ENCODE results near the gene SLC35E2B. TPM values are rescaled to one million over a fixed set of nuclear protein-coding genes. Genes with fewer than 3 reads are reported as not detected.
A peak's percentile ranks its signal among the peaks of the same experiment; 100 is the strongest.

Gene SLC35E2B
- total RNA-seq, 1 donor from 2014 or later, result 52.7 TPM

DNA sequence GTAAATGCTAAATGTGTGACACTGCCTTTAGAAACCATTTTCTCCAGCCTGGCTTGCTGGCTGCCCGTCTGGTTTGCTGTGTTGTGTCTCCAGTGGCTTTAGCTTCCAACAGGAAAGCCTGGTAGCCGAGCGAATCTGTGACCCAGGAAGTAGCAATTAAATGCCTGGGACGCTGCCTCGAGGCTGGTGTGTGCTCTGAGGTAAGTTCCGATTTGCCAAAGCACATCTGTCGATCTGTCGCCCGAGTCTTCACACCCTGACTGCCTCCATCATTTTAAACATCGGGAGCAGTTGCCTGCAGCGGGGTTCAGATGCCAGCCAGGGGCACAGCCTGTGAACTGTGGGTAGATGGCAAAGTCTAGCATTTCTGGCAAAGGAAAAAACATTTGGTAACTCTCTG, 75.1 kb downstream of the SLC35E2B start:
- ATAC-seq, result no peak
- Histone ChIP-seq H3K4me1 (peaks cover 28% of the 10 kb centered on the region), H3K36me3 (peaks cover 14% of the 10 kb centered on the region), H3K9me3 (no peaks in the 10 kb centered on the region), H3K27ac (no peak overlapping the region), H3K27me3 (ENCODE audit: low read depth) (no peaks in the 10 kb centered on the region), H3K4me3 (no peak overlapping the region)
- DNase-seq, result no peak
- intact Hi-C loops (cut with DNase I), result no loop called here
- TF ChIP-seq CTCF (IDR thresholded peaks at IDR 0.05), result no peak

GRCh38 chr1:1616838-1617237, 75.8 kb downstream of the SLC35E2B start:
- H3K27ac ChIP-seq, result no peak overlapping the region
- no peaks in the 10 kb centered on the region for H3K9me3 ChIP-seq
- H3K4me3 ChIP-seq, result peak overlapping the region; percentile 96
- peaks cover 28% of the 10 kb centered on the region for H3K4me1 ChIP-seq
- no peaks in the 10 kb centered on the region for H3K27me3 ChIP-seq (ENCODE audit: low read depth)
- intact Hi-C loops (cut with DNase I), result no loop called here
- ATAC-seq, result no peak
- peaks cover 14% of the 10 kb centered on the region for H3K36me3 ChIP-seq
- no peak for DNase-seq
- TF ChIP-seq CTCF (IDR thresholded peaks at IDR 0.05), result no peak

- ATAC-seq, result peak; percentile 8 to 14
Measured at GRCh38 chr1:1616045-1616790, 76.4 kb downstream of the SLC35E2B start.

DNA sequence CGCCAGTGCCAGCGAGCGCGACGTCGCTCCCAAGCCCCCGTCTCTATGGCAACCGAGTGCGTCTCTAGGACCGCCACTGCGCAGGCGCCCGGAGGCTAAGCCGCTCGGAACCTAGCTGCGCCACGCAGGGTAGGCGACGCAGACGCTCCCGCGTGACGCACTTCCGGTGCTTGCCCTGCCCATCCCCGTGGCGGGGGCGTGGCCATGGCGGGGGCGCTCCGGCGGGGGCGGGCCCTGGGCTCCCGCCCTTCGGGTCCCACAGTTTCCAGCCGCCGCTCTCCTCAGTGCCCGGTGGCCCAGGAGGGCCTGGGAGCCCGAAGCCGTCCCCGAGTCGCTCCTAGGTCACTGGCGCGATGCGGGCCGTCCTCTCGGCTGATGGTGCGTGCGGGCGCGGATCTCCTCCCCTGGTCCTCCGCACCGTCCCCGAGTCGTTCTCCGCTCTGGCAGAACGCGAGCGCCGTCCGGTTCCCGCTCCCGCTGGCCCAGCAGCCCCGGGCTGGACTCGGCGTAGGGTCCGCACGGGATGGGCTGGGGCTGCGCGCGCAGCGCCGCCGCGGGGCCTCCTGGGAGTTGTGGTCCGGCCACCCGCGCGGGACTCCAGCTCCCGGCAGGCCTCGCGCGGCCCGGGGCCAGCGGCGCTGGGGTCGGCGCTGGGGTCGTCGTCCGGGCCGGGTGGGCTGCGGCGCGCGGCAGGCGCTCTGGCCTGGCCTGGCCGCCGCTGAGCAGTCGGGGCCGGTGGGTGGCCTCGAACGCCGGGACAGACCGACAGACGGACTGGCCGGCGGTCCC, 77.1 kb downstream of the SLC35E2B start, which contains the start of gene MIB2:
Gene MIB2, plus strand, starts transcription at position 245 of the 789 bp plus-strand sequence. CDS start 7,953 bp downstream, outside the sequence.
- peak; percentile 98 for DNase-seq
- peak within 1 kb of the TSS; percentile 96 for H3K4me3 ChIP-seq
- H3K4me1 ChIP-seq, result peaks cover 41% of the 10 kb centered on the region
- peak; percentile 93 to 96 for ATAC-seq
- H3K9me3 ChIP-seq, result no peaks in the 10 kb centered on the region
- H3K27ac ChIP-seq, result peak within 1 kb of the TSS; percentile 100
- intact Hi-C loops (cut with DNase I), result no loop called here
- H3K36me3 ChIP-seq, result peaks cover 14% of the 10 kb centered on the region
- no peak for TF ChIP-seq CTCF (IDR thresholded peaks at IDR 0.05)
- H3K27me3 ChIP-seq (ENCODE audit: low read depth), result no peaks in the 10 kb centered on the region

More at GRCh38 chr1:1616045-1616790, 76.4 kb downstream of the SLC35E2B start:
- Histone ChIP-seq H3K27me3 (ENCODE audit: low read depth) (no peaks in the 10 kb centered on the region), H3K4me1 (peaks cover 33% of the 10 kb centered on the region), H3K27ac (peak overlapping the region; percentile 100), H3K36me3 (peaks cover 14% of the 10 kb centered on the region), H3K4me3 (peak overlapping the region; percentile 96), H3K9me3 (no peaks in the 10 kb centered on the region)
- no peak for DNase-seq
- intact Hi-C loops (cut with DNase I), result no loop called here
- no peak for TF ChIP-seq CTCF (IDR thresholded peaks at IDR 0.05)

GRCh38 chr1:1614954-1615255, 77.7 kb downstream of the SLC35E2B start:
- Histone ChIP-seq H3K27ac (peak overlapping the region; percentile 100), H3K27me3 (ENCODE audit: low read depth) (no peaks in the 10 kb centered on the region), H3K4me1 (peaks cover 44% of the 10 kb centered on the region), H3K9me3 (no peaks in the 10 kb centered on the region), H3K36me3 (peaks cover 14% of the 10 kb centered on the region), H3K4me3 (peak overlapping the region; percentile 96)
- no peak for TF ChIP-seq CTCF (IDR thresholded peaks at IDR 0.05)
- intact Hi-C loops (cut with DNase I), result no loop called here
- no peak for DNase-seq
- ATAC-seq, result no peak

Data from lower lobe of right lung (tissue), 2 donors.